ENCODE measurements around the gene OR13D1.

DNA sequence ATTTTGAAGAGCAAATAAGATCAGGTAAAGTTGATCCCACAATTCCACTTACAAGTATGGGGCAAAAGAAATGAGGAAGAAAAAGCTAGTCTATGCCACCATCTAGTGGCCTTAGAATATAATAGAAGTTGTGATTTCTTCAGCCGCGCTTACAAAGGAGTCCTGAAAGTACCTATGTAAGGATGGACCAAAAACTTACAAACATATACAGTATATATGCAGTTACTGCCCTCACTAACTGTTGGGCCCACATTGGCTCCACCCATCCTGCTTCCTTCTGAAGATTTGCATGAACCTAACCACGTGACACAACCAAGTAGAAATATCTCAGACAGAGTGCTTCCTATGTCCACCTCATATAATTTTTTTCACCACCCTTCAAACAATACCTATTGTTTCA is 11.7 kb upstream of the OR13D1 start:
- no peak for TF ChIP-seq EP300 (IDR thresholded peaks at IDR 0.05; ENCODE audit: borderline replicate concordance in 1 of 2, low read depth in 1 of 2, low read length in 1 of 2)
- TF ChIP-seq CTCF (IDR thresholded peaks at IDR 0.05), result peak; percentile 67
- no peak for TF ChIP-seq JUND (IDR thresholded peaks at IDR 0.05)
- TF ChIP-seq, protein P1, sequence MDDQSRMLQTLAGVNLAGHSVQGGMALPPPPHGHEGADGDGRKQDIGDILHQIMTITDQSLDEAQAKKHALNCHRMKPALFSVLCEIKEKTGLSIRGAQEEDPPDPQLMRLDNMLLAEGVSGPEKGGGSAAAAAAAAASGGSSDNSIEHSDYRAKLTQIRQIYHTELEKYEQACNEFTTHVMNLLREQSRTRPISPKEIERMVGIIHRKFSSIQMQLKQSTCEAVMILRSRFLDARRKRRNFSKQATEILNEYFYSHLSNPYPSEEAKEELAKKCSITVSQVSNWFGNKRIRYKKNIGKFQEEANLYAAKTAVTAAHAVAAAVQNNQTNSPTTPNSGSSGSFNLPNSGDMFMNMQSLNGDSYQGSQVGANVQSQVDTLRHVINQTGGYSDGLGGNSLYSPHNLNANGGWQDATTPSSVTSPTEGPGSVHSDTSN (IDR thresholded peaks at IDR 0.05), result no peak
- TF ChIP-seq MXI1 (IDR thresholded peaks at IDR 0.05; ENCODE audit: low read depth, low read length), result no peak
- TF ChIP-seq POLR2AphosphoS5 (IDR thresholded peaks at IDR 0.05; ENCODE audit: low read depth, low read length), result no peak
- TF ChIP-seq, protein P2, sequence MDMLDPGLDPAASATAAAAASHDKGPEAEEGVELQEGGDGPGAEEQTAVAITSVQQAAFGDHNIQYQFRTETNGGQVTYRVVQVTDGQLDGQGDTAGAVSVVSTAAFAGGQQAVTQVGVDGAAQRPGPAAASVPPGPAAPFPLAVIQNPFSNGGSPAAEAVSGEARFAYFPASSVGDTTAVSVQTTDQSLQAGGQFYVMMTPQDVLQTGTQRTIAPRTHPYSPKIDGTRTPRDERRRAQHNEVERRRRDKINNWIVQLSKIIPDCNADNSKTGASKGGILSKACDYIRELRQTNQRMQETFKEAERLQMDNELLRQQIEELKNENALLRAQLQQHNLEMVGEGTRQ (IDR thresholded peaks at IDR 0.05; ENCODE audit: borderline replicate concordance, low read depth, low read length), result no peak
- no peak for TF ChIP-seq RCOR1 (IDR thresholded peaks at IDR 0.05; ENCODE audit: low read length)
- TF ChIP-seq RAD21 (IDR thresholded peaks at IDR 0.05; ENCODE audit: low read length), result peak; percentile 82
- TF ChIP-seq ZBTB33 (IDR thresholded peaks at IDR 0.05; ENCODE audit: borderline replicate concordance, low read depth), result no peak
- no peak for TF ChIP-seq YY1 (IDR thresholded peaks at IDR 0.05; ENCODE audit: low read depth)
- TF ChIP-seq TAF1 (IDR thresholded peaks at IDR 0.05; ENCODE audit: borderline replicate concordance, low read depth, low read length), result no peak

All from SK-N-SH (cell line).